Measurements from ENCODE around the gene RASAL2. TPM values are rescaled to one million over a fixed set of nuclear protein-coding genes. Genes with fewer than 3 reads are reported as not detected.

Gene RASAL2
- total RNA-seq, 1 experiment from 2014 or later, result 22.2 TPM

DNA sequence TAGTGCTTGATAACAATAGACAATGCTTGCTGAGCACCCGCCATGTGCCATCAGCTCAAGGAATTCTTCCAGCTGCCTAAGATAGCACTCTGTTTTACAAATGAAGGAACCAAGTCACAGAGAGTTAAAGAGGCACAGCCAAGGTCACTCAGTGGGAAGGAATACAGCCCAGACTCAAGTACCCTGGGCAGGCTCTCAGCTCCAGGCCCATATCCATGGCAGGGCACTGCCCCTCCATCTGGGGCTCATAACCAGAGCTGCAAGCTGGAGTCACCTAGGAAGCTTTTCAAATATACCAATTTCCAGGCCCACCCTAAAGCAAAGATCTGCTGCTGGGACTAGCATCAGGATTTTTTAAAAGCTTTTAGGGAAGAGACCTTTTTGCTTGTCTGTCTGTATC is 401.3 kb downstream of the RASAL2 start:
- no peaks in the 10 kb centered on the region for H3K23me2 ChIP-seq (ENCODE audit: insufficient read length, low read depth, low read length, poor library complexity, severe bottlenecking)
- no peak overlapping the region for H3K14ac ChIP-seq (ENCODE audit: insufficient read depth, low read length)
- no peak overlapping the region; a peak in 1 of 7 replicates for H3K27ac Mint-ChIP-seq
- no CpG with 5 or more reads among the region's 1 CpG for WGBS (ENCODE audit: extremely low coverage, insufficient read length, low lambda C conversion rate)
- H4K20me1 ChIP-seq (ENCODE audit: control insufficient read depth, insufficient read depth, insufficient read length), result no peaks in the 10 kb centered on the region
- H3T11ph ChIP-seq (ENCODE audit: low read length), result no peak overlapping the region
- H3K36me3 Mint-ChIP-seq (ENCODE audit: insufficient read depth in 1 of 3, low read depth in 3 of 3), result no peaks in the 10 kb centered on the region
- no peak overlapping the region for H3K9ac ChIP-seq (ENCODE audit: extremely low read depth, insufficient read length, low read length)
- no peaks in the 10 kb centered on the region; the same call in 1 of the 2 replicates for H3K4me1 ChIP-seq (ENCODE audit: insufficient read depth, low read length)
- H4K91ac ChIP-seq (ENCODE audit: insufficient read length, low read depth, low read length), result no peak overlapping the region
- no peak overlapping the region for H3K18ac ChIP-seq (ENCODE audit: insufficient read length, low read depth, low read length)
- H2AFZ ChIP-seq (ENCODE audit: low read length), result no peak overlapping the region
- H3K27me3 ChIP-seq (ENCODE audit: insufficient read depth, low read length), result no peaks in the 10 kb centered on the region
- H3K9me3 ChIP-seq (ENCODE audit: control insufficient read depth, low read depth, low read length), result no peaks in the 10 kb centered on the region
- H2BK15ac ChIP-seq (ENCODE audit: low read depth, low read length), result no peak overlapping the region
- no peak overlapping the region for H2BK5ac ChIP-seq (ENCODE audit: insufficient read length, low read length)
- H3K4me2 ChIP-seq (ENCODE audit: insufficient read depth, insufficient read length, low read length), result no peak overlapping the region
- peaks cover 6% of the 10 kb centered on the region for H3K27me3 Mint-ChIP-seq (ENCODE audit: low read depth)
- H4K8ac ChIP-seq (replicated peaks; ENCODE audit: insufficient read length, low read depth, low read length), result no peak overlapping the region
- H3K4me1 Mint-ChIP-seq, result peaks cover 10 to 13% of the 10 kb centered on the region in 2 experiments
- no peak overlapping the region for H2BK120ac ChIP-seq (ENCODE audit: low read depth, low read length, poor library complexity, severe bottlenecking)
- H2BK20ac ChIP-seq (ENCODE audit: low read depth, low read length, poor library complexity, severe bottlenecking), result no peak overlapping the region
- H3K79me1 ChIP-seq (ENCODE audit: insufficient read depth, low read depth, low read length, poor library complexity, severe bottlenecking), result no peaks in the 10 kb centered on the region
- H2BK12ac ChIP-seq (ENCODE audit: insufficient read length, low read depth, low read length), result no peak overlapping the region
- no peaks in the 10 kb centered on the region for H3K79me2 ChIP-seq (ENCODE audit: insufficient read depth, low read length)
- no peak for TF ChIP-seq CTCF (conservative IDR thresholded peaks at IDR 0.05)
- no peak overlapping the region for H4K5ac ChIP-seq (ENCODE audit: insufficient read length, low read depth, low read length)
- no peak overlapping the region for H3K27ac ChIP-seq (ENCODE audit: insufficient read length, low read depth, low read length)
- no peak for DNase-seq
- H3K9me3 Mint-ChIP-seq, result no peaks in the 10 kb centered on the region
- H3K4ac ChIP-seq (ENCODE audit: low read depth, low read length), result no peak overlapping the region
- no peak overlapping the region for H3K56ac ChIP-seq (ENCODE audit: insufficient read length, low read depth, low read length)
- H3K4me3 Mint-ChIP-seq, result no peak overlapping the region
- H3K23ac ChIP-seq (ENCODE audit: insufficient read length, low read depth, low read length), result no peak overlapping the region
- no peak overlapping the region for H2AK5ac ChIP-seq (ENCODE audit: insufficient read length, low read length)
